GM12865 (cell line): ENCODE results near the gene CHST15.

ENCODE experiments used
- DNase-seq: peaks from one replicate; pipeline ENCODE4 v3.0.0; 2010; ENCODE audit warnings: low read depth
- H3K4me3 ChIP-seq: 2 replicates; pipeline ENCODE4 v1.5.1; 2011; ENCODE audit warnings: mild to moderate bottlenecking, low read depth, low read length, control low read depth
- CTCF ChIP-seq: IDR thresholded peaks from 2 replicates; pipeline ENCODE4 v1.5.1; 2011; ENCODE audit warnings: low read length, control low read depth, low read depth, inconsistent platforms; ENCODE audit not compliant: insufficient read depth; ENCODE audit errors: missing control alignments

Gene CHST15

GRCh38 chr10:124030061-124030460, 63.3 kb downstream of the CHST15 start:
- DNase-seq, result no peak
- H3K4me3 ChIP-seq, result no peak overlapping the region
- TF ChIP-seq CTCF, result no peak

GRCh38 chr10:124029559-124029958, 63.8 kb downstream of the CHST15 start:
- TF ChIP-seq CTCF, result no peak
- H3K4me3 ChIP-seq, result no peak overlapping the region
- DNase-seq, result no peak

DNA sequence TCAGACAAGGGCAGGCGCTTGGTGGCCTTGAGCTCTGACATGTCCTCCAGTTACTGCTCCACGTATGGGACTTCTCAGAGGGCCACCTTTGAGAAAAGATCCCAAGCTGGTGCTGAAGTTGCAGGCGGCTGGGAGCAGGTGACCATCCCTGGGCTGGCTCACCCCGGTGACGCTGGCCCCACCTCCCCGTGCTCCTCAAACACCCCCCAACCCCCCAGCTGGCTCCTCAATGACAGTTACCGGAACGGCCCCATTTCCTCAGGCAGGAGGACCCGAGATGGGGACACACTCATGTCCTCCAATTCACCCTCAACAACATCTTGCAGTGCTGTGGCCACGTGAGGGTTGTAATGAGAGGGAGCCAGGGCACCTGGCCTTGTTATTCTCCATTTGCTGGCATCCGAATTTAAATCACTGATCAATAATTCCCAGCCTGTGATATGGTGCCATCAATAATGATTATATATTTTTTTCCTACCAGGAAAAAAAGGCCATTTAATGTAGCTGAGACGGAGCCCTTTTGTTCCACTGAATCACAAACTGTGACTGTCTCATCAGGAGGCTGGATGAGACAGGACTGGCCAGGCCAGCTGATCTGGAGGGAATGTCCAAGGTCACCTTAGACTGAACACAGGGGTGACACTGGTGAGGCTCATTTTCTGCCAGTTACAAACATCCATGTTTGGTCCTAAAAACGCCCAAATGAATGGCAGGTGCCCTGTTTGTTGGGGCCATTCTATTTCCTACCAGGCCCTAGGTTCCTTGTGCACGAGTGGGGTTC, 64.5 kb downstream of the CHST15 start:
- no peak for TF ChIP-seq CTCF
- no peak overlapping the region for H3K4me3 ChIP-seq
- no peak for DNase-seq

DNA sequence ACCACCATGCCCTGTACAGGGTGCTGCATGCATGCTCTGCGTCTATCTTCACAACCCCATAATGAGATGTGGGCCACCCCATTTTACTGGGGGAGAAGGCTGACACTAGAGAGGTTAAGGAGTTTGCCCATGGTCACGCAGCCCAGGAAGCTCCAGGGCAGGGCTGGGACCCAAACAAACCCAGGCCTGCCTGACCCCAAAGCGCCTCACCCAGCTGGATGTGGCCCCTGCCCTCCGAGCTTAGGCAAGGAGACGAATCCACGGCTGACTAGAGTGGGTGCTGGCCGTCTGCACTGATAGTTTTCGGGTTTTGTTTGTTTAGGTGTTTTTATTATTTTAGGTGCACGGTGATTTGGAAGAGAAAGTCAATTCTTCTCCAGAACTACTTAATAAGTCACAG, 65.7 kb downstream of the CHST15 start:
- DNase-seq, result no peak
- no peak overlapping the region for H3K4me3 ChIP-seq
- TF ChIP-seq CTCF, result no peak

GRCh38 chr10:124027031-124027611, 66.3 kb downstream of the CHST15 start:
- no peak for DNase-seq
- H3K4me3 ChIP-seq, result no peak overlapping the region
- TF ChIP-seq CTCF, result no peak

DNA sequence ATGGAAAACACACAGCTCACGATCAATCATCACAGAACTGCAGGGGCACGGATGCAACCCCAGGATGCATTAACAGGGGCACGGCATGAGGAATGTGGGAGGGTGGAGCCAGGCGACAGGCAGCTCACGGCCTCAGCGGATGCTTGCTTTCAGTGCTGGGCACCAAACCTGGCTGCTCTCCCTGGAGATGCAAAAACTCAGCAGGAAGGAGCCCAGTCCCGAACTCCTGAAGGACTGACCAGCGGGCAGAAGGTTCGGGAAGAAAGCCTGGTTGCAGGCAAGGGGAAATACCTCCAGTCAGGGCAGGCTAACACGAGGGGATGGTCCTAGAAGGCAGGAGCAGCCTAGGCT, 66.8 kb downstream of the CHST15 start:
- no peak overlapping the region for H3K4me3 ChIP-seq
- no peak for DNase-seq
- TF ChIP-seq CTCF, result no peak
